Activated CD8-positive, alpha-beta T cell treated with anti-CD3 and anti-CD28 coated beads for 36 hours (primary cell): ENCODE measurements around the gene DDAH2. TPM values are rescaled to one million over a fixed set of nuclear protein-coding genes. Genes with fewer than 3 reads are reported as not detected.

ENCODE experiments used
- ATAC-seq: fragments of 200-7000 bp; cut with Tn5 transposase; one replicate; pipeline ENCODE4 v1.10.0; 2021; ENCODE audit warnings: mild to moderate bottlenecking, moderate library complexity
- CTCF ChIA-PET: fragments of 350-600 bp; sonication (Branson Sonifier 250); formaldehyde crosslinking; loops from one replicate; lab custom pipeline; 2021; ENCODE audit warnings: antibody characterized with exemption; lab: Charles Lee
- POLR2A ChIA-PET: fragments of 350-600 bp; sonication (Branson Sonifier 250); formaldehyde crosslinking; loops from one replicate; lab custom pipeline; 2021; ENCODE audit warnings: antibody characterized with exemption; lab: Charles Lee
- DNase-seq: peaks from one replicate; pipeline ENCODE4 v3.0.0-alpha.2; 2020
- H3K27ac Mint-ChIP-seq: one replicate; pipeline ENCODE4 v1.8.0; 2021; ENCODE audit warnings: mild to moderate bottlenecking, mixed read lengths
- H3K27me3 Mint-ChIP-seq: one replicate; pipeline ENCODE4 v1.8.0; 2021; ENCODE audit warnings: mixed read lengths
- H3K36me3 Mint-ChIP-seq: one replicate; pipeline ENCODE4 v1.8.0; 2021; ENCODE audit warnings: low read depth, mixed read lengths
- H3K4me1 Mint-ChIP-seq: one replicate; pipeline ENCODE4 v1.8.0; 2021; ENCODE audit warnings: low read depth, mixed read lengths
- H3K4me3 Mint-ChIP-seq: one replicate; pipeline ENCODE4 v1.8.0; 2021; ENCODE audit warnings: mild to moderate bottlenecking, moderate library complexity, mixed read lengths
- H3K9me3 Mint-ChIP-seq: one replicate; pipeline ENCODE4 v1.8.0; 2021; ENCODE audit warnings: mixed read lengths
- CTCF ChIP-seq: fragments of 200-600 bp; IDR thresholded peaks from one replicate; pipeline ENCODE4 v1.8.0; 2022; ENCODE audit warnings: antibody characterized with exemption, mild to moderate bottlenecking
- intact Hi-C: fragments of 100-400 bp; cut with micrococcal nuclease; formaldehyde crosslinking; loops from one replicate; pipeline ENCODE4 v1.10.0; 2022
- total RNA-seq, 2 experiments: library from RNA; stranded (reverse); gene quantifications; one replicate each; pipeline ENCODE4 v1.2.3, GENCODE V29; 2021

Gene DDAH2
- total RNA-seq, 2 experiments from 2014 or later, result 6.3 to 6.9 TPM

- Mint-ChIP-seq H3K9me3 (no peaks in the 10 kb centered on the region), H3K36me3 (peaks cover 1% of the 10 kb centered on the region), H3K27ac (no peak within 1 kb of the TSS), H3K27me3 (no peaks in the 10 kb centered on the region), H3K4me1 (peaks cover 36% of the 10 kb centered on the region), H3K4me3 (no peak within 1 kb of the TSS)
- POLR2A ChIA-PET, result interaction anchor here (0.8 to 2.1 kb wide), 6 partner anchors 9 to 83 kb away, joined by 3 to 5 read pairs (median 4); partner anchors contain the start of genes LSM2 and LY6G6D
- CTCF ChIA-PET, result interaction anchor here (1.0 to 1.7 kb wide), 3 partner anchors 12 to 84 kb away, joined by 3 to 5 read pairs (median 3); partner anchors contain the start of gene LSM2
- TF ChIP-seq CTCF, result no peak
- DNase-seq, result no peak
- intact Hi-C loops, result no loop called here
- ATAC-seq, result no peak
Measured at GRCh38 chr6:31723245-31723979, 5.7 kb downstream of the DDAH2 start, which contains the start of gene MPIG6B. MPIG6B (plus strand) TSS chr6:31723373; CDS start chr6:31723384, 11 bp downstream.

GRCh38 chr6:31722173-31722572 lies 6.9 kb downstream of the DDAH2 start:
- Mint-ChIP-seq H3K9me3 (no peaks in the 10 kb centered on the region), H3K4me1 (peaks cover 25% of the 10 kb centered on the region), H3K27me3 (no peaks in the 10 kb centered on the region), H3K27ac (no peak overlapping the region), H3K4me3 (no peak overlapping the region), H3K36me3 (no peaks in the 10 kb centered on the region)
- ATAC-seq (no peak), DNase-seq (no peak)
- CTCF ChIA-PET, result interaction anchor here (1.2 kb wide), 1 partner anchor 34 kb away, joined by 3 read pairs; no protein-coding TSS in a partner anchor
- POLR2A ChIA-PET, result interaction anchor here (1.9 to 2.1 kb wide), 2 partner anchors 44 to 58 kb away, joined by 5 to 6 read pairs; partner anchors contain the start of gene GPANK1
- TF ChIP-seq CTCF, result no peak
- intact Hi-C loops, result no loop called here

- Mint-ChIP-seq H3K36me3 (no peaks in the 10 kb centered on the region), H3K27ac (no peak within 1 kb of the TSS), H3K4me1 (peaks cover 18% of the 10 kb centered on the region), H3K4me3 (no peak within 1 kb of the TSS), H3K9me3 (no peaks in the 10 kb centered on the region), H3K27me3 (no peaks in the 10 kb centered on the region)
- CTCF ChIA-PET, result no interaction called here
- ATAC-seq, result no peak
- DNase-seq, result no peak
- POLR2A ChIA-PET, result interaction anchor here (1.9 to 2.1 kb wide), 2 partner anchors 44 to 58 kb away, joined by 5 to 6 read pairs; partner anchors contain the start of gene GPANK1
- intact Hi-C loops, result no loop called here
- no peak for TF ChIP-seq CTCF
Measured at GRCh38 chr6:31721351-31722020, 7.6 kb downstream of the DDAH2 start, which contains the start of gene LY6G6C. LY6G6C (minus strand) TSS chr6:31721746; CDS start chr6:31721679, 67 bp downstream.

GRCh38 chr6:31720196-31720770 lies 8.8 kb downstream of the DDAH2 start:
- ATAC-seq (no peak), DNase-seq (no peak)
- Mint-ChIP-seq H3K9me3 (no peaks in the 10 kb centered on the region), H3K4me3 (no peak overlapping the region), H3K4me1 (peaks cover 8% of the 10 kb centered on the region), H3K27me3 (no peaks in the 10 kb centered on the region), H3K27ac (no peak overlapping the region), H3K36me3 (no peaks in the 10 kb centered on the region)
- TF ChIP-seq CTCF, result no peak
- ChIA-PET CTCF (no interaction called here), POLR2A (interaction anchor here (1.9 kb wide), 1 partner anchor 56 kb away, joined by 6 read pairs; the partner anchor contains the start of gene GPANK1)
- intact Hi-C loops, result no loop called here
